Measurements from ENCODE around the gene GOSR2. TPM values are rescaled to one million over a fixed set of nuclear protein-coding genes. Genes with fewer than 3 reads are reported as not detected.

The GOSR2 gene
- total and polyA plus RNA-seq, 7 donors, result 21.6 to 47.0 (median 35.0) TPM

- Histone ChIP-seq H3K36me3 (no peaks in the 10 kb centered on the region), H3K27ac (no peak within 1 kb of the TSS), H3K27me3 (peaks cover 18 to 54% (median 40%) of the 10 kb centered on the region in 3 donors), H3K9me3 (no peaks in the 10 kb centered on the region), H3K4me3 (peak within 1 kb of the TSS; percentile 32 to 65 (median 47)), H3K4me1 (peaks cover 0 to 21% (median 19%) of the 10 kb centered on the region in 4 donors)
- DNase-seq, result no peak
- TF ChIP-seq POLR2AphosphoS5 (IDR thresholded peaks at IDR 0.05) (no peak), EP300 (IDR thresholded peaks at IDR 0.05) (no peak), POLR2A (IDR thresholded peaks at IDR 0.05) (no peak)
- TF ChIP-seq, protein P1, sequence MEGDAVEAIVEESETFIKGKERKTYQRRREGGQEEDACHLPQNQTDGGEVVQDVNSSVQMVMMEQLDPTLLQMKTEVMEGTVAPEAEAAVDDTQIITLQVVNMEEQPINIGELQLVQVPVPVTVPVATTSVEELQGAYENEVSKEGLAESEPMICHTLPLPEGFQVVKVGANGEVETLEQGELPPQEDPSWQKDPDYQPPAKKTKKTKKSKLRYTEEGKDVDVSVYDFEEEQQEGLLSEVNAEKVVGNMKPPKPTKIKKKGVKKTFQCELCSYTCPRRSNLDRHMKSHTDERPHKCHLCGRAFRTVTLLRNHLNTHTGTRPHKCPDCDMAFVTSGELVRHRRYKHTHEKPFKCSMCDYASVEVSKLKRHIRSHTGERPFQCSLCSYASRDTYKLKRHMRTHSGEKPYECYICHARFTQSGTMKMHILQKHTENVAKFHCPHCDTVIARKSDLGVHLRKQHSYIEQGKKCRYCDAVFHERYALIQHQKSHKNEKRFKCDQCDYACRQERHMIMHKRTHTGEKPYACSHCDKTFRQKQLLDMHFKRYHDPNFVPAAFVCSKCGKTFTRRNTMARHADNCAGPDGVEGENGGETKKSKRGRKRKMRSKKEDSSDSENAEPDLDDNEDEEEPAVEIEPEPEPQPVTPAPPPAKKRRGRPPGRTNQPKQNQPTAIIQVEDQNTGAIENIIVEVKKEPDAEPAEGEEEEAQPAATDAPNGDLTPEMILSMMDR (IDR thresholded peaks at IDR 0.05), result no peak
- intact Hi-C loops (cut with DNase I), result no loop called here
- whole genome bisulfite sequencing, 2 donors, result 1 to 2% methylated on average over 57 of the region's 57 CpGs
These were observed 56.3 kb downstream of the GOSR2 start, which contains the start of gene RPRML for GRCh38 chr17:46979147-46979863. TSS of gene RPRML (minus strand) at chr17:46979253. CDS start at chr17:46979007, 246 bp downstream.

DNA sequence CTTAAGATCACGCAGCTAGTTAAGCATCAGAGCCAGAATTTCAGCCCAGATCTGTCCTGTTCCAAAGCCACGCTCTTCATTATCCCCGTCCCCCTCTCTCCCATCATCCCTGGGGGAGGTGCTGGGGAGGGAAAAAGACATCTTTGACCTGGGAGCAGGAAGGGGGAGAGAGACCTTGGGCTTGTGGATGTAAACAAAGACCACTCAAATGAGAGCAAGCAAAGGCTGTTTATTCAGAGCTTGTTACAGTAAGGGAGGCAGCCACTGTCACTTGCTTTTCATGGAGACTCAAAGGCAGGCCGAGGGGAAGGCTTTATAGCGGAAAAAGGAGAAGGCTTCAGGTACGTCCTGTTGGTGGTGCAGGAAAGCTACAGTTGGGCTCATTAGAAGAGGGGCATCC lies 59.6 kb downstream of the GOSR2 start:
- Histone ChIP-seq H3K4me3 (no peak overlapping the region), H3K4me1 (peaks cover 0 to 21% (median 19%) of the 10 kb centered on the region in 4 donors), H3K9me3 (no peaks in the 10 kb centered on the region), H3K36me3 (no peaks in the 10 kb centered on the region), H3K27ac (no peak overlapping the region), H3K27me3 (peaks cover 13 to 38% (median 24%) of the 10 kb centered on the region in 3 donors)
- intact Hi-C loops (cut with DNase I), result no loop called here
- DNase-seq, result no peak
- TF ChIP-seq POLR2A (IDR thresholded peaks at IDR 0.05) (no peak), EP300 (IDR thresholded peaks at IDR 0.05) (no peak), POLR2AphosphoS5 (IDR thresholded peaks at IDR 0.05) (no peak)
- TF ChIP-seq, protein P1 (IDR thresholded peaks at IDR 0.05), result no peak
- WGBS, 2 donors, result 91 to 92% methylated on average over 6 of the region's 6 CpGs

GRCh38 chr17:46983782-46984181 lies 60.8 kb downstream of the GOSR2 start:
- Histone ChIP-seq H3K27ac (no peak overlapping the region), H3K4me3 (no peak overlapping the region), H3K4me1 (peaks cover 0 to 9% (median 9%) of the 10 kb centered on the region in 4 donors), H3K27me3 (peaks cover 3 to 26% (median 11%) of the 10 kb centered on the region in 3 donors), H3K36me3 (no peaks in the 10 kb centered on the region), H3K9me3 (no peaks in the 10 kb centered on the region)
- TF ChIP-seq, protein P1 (IDR thresholded peaks at IDR 0.05), result no peak
- TF ChIP-seq POLR2AphosphoS5 (IDR thresholded peaks at IDR 0.05) (no peak), POLR2A (IDR thresholded peaks at IDR 0.05) (no peak), EP300 (IDR thresholded peaks at IDR 0.05) (no peak)
- no peak for DNase-seq
- intact Hi-C loops (cut with DNase I), result no loop called here
- WGBS, 2 donors, result 75 to 81% methylated on average over 6 of the region's 6 CpGs

GRCh38 chr17:46984341-46984740 lies 61.4 kb downstream of the GOSR2 start:
- no peak overlapping the region for H3K27ac ChIP-seq
- WGBS, 2 donors, result 26 to 38% methylated on average over 6 of the region's 6 CpGs

More at GRCh38 chr17:46984341-46984740, 61.4 kb downstream of the GOSR2 start:
- TF ChIP-seq, protein P1 (IDR thresholded peaks at IDR 0.05), result no peak
- TF ChIP-seq POLR2AphosphoS5 (IDR thresholded peaks at IDR 0.05), result no peak
- TF ChIP-seq EP300 (IDR thresholded peaks at IDR 0.05), result no peak
- TF ChIP-seq POLR2A (IDR thresholded peaks at IDR 0.05), result no peak
- no peak overlapping the region for H3K4me3 ChIP-seq
- peaks cover 0 to 4% (median 3%) of the 10 kb centered on the region in 4 donors for H3K4me1 ChIP-seq
- intact Hi-C loops (cut with DNase I), result no loop called here
- H3K27me3 ChIP-seq, result peaks cover 0 to 20% (median 6%) of the 10 kb centered on the region in 3 donors
- no peaks in the 10 kb centered on the region for H3K9me3 ChIP-seq
- H3K36me3 ChIP-seq, result no peaks in the 10 kb centered on the region
- DNase-seq, result no peak

All from sigmoid colon (tissue), 7 donors.